GM21515 (cell line): ENCODE data around the gene DDX4.
"Not testable (repeated sequence)": the region's sequence is repeated elsewhere in the genome, so short reads cannot be mapped to it uniquely, and the experiment has no call there.

ENCODE experiments used
- ATAC-seq: cut with Tn5 transposase; IDR thresholded peaks from one replicate; pipeline ENCODE4 v1.9.1; 2021; ENCODE audit not compliant: unreplicated experiment

Gene DDX4

DNA sequence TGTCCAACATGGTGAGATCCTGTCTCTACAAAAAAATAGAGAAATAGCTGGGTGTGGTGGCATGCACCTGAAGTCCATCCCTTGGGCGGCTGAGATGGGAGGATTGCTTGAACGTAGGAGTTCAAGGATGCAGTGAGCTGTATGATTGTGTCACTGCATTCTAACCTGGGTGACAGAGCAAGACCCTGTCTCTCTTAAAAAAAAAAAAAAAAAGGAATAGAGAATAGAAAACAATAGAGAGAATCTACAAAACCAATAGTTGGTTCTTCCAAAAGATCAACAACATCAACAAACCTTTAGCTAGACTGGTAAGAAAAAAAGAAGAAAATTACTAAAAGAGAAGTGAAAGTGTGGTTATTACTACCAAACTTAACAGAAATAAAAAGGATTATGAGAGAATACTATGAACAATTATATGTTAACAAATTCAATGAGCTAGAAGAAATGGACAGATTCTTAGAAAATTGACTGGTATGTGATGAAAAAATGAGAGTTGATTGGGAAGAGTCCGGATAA is 17.6 kb upstream of the DDX4 start:
- ATAC-seq = no peak

DNA sequence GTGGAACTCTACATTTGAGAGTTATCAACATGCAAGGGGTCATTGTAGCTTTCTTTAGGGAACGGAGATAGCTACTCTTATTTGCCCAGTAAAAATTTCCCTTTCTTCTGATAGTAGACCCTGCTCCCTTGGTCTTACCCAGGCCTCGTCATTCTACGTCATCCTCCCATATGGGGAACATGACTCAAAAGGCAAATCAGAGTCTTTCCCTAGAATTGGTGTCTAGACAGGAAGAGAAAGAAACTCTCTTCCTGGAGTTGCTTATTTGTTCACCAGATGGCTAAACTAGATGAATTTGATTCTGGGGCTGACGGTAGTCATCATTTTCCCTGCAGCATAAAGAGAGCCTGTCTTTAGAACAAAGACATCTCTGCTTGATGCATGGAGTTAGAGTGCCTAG is 13.6 kb upstream of the DDX4 start:
- no peak for ATAC-seq

GRCh38 chr5:55731848-55732247 is 6.0 kb upstream of the DDX4 start:
- ATAC-seq = no peak

DNA sequence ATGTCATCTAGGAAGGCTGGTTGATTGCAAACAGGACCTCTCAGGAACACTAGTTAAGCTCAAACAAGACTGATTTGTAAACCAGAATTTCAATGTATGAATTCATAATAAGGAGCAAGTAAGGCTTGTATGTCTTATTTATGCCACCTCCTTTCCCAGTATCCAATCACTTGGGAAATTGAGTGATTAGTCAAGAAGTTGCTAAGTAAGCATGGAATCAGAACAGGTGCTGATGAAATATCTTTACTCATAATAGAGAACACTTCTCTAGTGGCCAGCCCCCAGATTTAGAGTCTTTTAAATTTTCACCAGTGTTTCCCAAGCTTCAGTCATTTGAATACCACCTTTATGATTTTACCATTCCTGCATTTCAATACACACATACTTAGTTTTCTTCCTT is 5.3 kb upstream of the DDX4 start:
- ATAC-seq = no peak

GRCh38 chr5:55734658-55735057 is 3.2 kb upstream of the DDX4 start:
- no peak for ATAC-seq

DNA sequence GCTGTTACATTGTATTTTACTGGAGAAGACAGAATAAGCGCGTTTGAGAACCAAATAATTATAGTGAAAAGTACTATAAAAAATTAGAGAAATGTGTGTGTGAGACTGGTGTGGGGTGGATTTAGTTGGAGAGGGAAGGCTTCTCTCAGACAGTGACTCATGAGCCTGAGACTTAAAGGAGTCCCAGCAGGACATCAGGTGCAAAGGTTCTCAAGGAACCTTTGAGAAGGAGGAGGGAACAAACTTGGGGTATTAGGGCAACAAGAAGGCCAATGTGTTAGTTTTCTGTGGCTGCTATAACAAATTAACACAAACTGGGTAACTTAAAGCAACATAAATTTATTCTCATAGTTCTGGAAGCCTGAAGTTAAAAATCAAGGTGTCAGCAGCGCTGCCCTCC is 4.9 kb downstream of the DDX4 start:
- ATAC-seq = no peak

GRCh38 chr5:55747778-55748318 is 10.0 kb downstream of the DDX4 start:
- ATAC-seq = no peak

DNA sequence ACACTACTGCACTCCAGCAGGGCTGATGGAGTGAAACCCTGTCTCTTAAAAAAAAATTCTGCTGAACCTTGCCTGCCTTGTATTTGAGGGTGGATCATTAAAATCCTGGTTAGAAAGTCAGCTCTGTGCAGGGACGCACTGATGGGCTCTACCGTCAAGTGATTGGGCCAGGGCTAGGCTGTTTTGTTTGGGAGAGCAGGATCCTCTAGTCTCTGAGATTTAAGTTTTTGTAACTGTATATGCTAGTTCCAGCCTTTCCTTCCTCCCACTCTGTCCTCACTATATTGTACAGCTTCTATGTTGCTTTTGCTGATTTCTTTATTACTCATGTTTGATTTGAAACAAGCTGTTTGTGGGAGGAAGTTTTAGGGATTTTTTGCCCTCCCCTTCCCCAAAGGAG is 11.5 kb downstream of the DDX4 start:
- ATAC-seq = no peak

DNA sequence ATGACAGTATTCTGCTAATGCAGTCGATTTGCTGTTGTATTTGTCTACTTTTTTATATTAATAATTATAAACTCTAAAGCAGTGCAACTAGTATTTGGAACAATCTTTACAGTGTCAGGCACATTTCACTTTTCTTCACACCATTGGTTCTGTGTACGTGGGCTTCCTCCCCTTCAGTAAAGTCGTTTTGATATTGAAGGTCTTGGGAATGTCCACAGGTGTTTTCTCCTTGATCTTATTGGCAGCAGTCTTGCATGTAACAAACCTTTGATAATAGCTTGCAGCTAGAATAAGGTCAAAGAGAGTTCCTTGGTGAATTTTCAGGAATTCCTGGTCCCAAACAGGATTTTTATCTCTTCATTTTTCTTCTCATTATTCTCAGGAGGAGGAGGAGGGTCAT is 12.2 kb downstream of the DDX4 start:
- ATAC-seq = no peak

DNA sequence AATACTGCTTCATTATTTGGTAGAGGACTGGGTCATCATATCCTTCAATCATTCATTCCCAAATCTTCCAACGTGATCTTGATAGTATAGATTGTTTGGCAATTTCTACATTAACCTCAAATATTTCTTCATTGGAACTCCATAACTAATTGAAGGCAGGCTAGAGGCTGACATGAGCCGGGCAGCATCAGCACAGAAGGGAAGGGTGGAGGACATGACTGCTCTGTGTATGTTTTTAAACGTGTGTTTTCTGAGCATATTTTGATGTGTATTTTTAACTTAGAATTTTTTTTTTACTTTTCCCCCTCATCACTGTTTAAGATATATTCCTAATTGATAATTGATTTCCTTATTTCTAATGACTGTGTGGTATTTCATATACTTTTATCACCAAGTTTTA is 12.6 kb downstream of the DDX4 start:
- no peak for ATAC-seq

GRCh38 chr5:55758231-55758630 is 20.4 kb downstream of the DDX4 start:
- no peak for ATAC-seq

- no peak for ATAC-seq
These were observed 20.9 kb downstream of the DDX4 start for GRCh38 chr5:55758714-55759113.

DNA sequence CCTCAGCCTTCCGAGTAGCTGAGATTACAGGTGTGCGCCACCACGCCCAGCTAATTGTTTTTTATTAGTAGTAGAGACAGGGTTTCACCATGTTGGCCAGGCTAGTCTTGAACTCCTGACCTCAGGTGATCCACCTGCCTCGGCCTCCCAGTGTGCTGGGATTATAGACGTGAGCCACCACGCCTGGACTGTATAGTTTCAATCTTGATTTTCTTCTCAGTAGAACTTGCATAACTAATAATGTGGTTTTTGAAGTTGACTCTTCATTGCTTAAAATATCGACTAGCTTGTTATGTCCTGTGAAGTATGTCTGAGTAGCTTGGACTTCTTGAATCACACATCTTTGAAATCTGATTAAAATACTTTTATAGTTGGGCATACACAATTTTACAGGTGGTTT is 23.9 kb downstream of the DDX4 start:
- ATAC-seq = not testable (repeated sequence)

- ATAC-seq = no peak
These were observed 26.0 kb downstream of the DDX4 start for GRCh38 chr5:55763746-55764420.

DNA sequence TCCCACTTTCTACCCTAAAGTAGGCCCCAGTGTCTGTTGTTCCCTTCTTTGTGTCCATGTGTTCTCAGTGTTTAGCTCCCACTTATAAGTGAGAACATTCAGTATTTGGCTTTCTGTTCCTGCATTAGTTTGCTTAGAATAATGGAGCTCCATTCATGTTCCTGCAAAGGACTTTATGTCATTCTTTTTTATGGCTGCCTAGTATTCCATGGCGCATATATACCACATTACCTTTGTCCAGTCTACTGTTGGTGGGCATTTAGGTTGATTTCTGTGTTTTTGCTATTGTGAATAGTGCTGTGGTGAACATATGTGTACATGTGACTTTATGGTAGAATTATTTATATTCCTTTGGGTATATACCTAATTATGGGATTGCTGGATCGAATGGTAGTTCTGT is 30.4 kb downstream of the DDX4 start:
- no peak for ATAC-seq

DNA sequence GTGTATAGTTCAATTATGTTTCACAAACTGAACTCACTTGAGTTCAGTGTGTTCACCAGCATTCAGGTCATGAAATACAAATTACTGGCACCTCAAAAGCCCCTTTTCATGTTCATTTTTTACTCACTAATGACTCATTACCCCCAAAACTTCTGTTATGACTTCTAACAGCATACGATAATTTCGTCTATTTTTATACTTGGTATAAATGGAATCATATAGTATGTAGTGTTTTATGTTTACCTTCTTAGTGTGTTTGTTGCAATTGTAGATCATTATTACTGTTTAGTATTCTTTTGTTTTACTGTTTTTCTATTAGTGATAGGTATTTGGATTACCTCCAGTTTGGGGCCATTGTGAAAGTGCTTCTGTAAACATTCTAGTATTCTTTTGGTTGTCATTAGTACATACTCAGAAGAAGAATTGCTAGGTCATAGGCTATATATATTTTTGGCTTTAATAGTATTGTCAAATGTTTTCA is 33.4 kb downstream of the DDX4 start:
- ATAC-seq = no peak

GRCh38 chr5:55773057-55773456 is 35.2 kb downstream of the DDX4 start:
- ATAC-seq = no peak

DNA sequence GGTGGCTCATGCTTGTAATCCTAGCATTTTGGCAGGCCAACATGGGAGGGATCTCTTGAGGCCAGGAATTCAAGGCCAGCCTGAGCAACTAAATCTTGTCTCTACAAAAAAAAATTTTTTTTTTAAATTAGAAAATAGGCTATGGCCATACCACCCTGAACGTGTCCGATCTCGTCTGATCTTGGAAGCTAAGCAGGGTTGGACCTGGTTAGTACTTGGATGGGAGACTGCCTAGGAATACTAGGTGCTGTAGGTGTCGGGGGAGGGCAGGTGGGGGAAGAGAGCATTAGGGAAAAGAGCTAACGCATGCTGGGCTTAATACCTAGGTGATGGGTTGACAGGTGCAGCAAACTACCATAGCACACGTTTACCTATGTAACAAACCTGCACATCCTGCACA is 39.5 kb downstream of the DDX4 start:
- ATAC-seq = no peak

- ATAC-seq = no peak
These were observed 63.1 kb downstream of the DDX4 start for GRCh38 chr5:55800924-55801323.

- not testable (repeated sequence) for ATAC-seq
These were observed 71.0 kb downstream of the DDX4 start for GRCh38 chr5:55808814-55809213.

DNA sequence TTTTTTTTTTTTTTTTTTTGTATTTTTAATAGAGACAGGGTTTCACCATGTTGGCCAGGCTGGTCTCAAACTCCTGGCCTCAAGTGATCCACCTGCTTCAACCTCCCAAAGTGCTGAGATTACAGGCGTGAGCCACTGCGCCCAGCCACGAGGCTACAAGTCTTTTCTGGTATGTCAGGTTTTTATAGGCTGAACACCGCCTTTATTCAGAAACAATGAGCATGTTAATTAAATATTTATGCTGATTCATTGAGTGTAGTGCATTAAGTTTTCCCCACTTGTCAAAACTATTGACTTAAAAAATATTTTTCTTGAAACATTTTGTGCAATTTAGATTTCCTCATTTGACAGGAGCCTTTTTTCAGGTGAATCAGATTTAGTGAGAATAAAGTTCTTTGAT is 78.1 kb downstream of the DDX4 start:
- not testable (repeated sequence) for ATAC-seq

DNA sequence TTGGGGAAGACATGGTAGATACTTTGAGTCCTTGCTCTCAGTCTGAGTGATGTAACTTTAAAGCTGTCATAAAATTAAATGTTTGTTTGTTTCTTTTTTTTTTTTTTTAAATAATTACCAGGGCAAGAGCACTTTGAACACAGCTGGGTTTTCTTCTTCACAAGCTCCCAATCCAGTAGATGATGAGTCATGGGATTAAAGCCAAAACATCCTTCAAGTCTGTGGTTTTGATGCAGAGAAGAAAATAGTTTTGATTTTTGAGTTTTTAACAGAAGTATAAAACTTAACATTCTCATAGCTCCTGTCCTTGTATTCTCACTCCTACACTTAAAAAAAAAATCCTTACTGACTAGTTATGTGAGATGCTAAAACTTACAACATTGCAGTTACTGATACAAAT is 78.5 kb downstream of the DDX4 start:
- ATAC-seq = no peak

DNA sequence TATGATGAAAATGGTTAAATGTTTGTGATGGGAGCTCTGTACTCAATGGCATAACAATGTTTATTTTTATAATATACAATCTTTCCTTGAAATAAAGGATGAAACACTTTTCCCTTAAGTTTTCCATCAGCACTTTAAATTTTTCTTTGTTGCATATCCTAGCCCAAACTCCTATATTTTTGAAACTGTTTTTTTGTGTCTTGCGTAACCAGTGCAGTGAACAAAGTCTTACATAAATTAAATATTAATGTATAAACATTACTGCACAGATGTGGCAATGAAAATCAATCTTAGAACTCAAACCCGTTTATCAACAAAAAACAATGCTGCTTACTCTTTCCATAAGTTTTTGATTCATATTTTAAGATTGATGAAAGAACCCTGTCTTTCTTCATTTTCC is 79.2 kb downstream of the DDX4 start:
- ATAC-seq = no peak
